VCaP (cell line): ENCODE measurements around the gene CHMP4A.
"Not testable (repeated sequence)": the region's sequence is repeated elsewhere in the genome, so short reads cannot be mapped to it uniquely, and the experiment has no call there.

ENCODE experiments used
- H3K27ac ChIP-seq: fragments of 450-650 bp; 2 replicates; pipeline ENCODE4 v1.5.1; 2017
- CTCF ChIP-seq: fragments of 450-650 bp; conservative IDR thresholded peaks from 2 replicates; pipeline ENCODE4 v1.5.1; 2017; ENCODE audit warnings: mild to moderate bottlenecking, moderate library complexity

The CHMP4A gene

GRCh38 chr14:24252289-24253124 is 39.2 kb upstream of the CHMP4A start:
- no peak for TF ChIP-seq CTCF
- H3K27ac ChIP-seq = no peak overlapping the region

DNA sequence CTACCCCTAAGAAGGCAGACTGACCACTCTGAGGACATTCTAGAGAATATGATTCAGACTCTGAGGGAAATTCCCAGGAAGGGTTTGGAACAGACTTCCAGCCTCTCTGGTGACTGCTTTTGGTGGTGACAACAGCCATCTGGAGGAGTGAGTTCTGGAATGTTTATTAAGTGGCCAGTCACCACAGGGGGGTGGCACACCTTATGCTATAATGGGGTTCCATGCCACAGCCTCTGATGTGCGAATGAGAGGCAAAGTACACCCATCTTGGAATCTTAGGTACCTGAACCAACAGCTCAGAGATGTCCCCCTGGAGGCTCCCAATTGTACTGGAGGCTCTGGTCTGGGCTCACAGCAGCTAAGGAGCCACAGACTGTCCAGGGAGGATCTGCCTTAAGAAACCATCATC is 38.6 kb upstream of the CHMP4A start:
- no peak for TF ChIP-seq CTCF
- no peak overlapping the region for H3K27ac ChIP-seq

GRCh38 chr14:24250354-24250753 is 37.1 kb upstream of the CHMP4A start:
- no peak for TF ChIP-seq CTCF
- no peak overlapping the region for H3K27ac ChIP-seq

- H3K27ac ChIP-seq = no peak overlapping the region
- TF ChIP-seq CTCF = no peak
Measured at GRCh38 chr14:24249230-24250021, 36.1 kb upstream of the CHMP4A start.

DNA sequence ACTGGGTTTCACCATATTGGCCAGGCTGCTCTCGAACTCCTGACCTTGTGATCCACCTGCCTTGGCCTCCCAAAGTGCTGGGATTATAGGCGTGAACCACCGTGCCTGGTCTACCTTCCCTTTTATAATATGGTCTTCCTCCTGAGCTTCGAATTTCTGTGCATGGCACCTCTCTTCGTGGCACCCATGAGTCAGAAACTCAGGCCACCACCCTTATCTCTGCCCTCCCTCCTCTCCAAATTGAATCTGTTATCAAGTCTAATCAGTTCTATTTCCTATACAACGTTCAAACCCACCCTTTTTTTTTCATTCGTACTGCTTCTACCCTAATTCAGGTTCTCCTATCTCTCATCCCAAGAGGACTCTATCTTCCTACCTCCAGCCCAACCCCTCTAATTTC is 34.1 kb upstream of the CHMP4A start:
- no peak overlapping the region for H3K27ac ChIP-seq
- TF ChIP-seq CTCF = no peak

GRCh38 chr14:24246765-24247212 is 33.5 kb upstream of the CHMP4A start:
- H3K27ac ChIP-seq = no peak overlapping the region
- no peak for TF ChIP-seq CTCF

- H3K27ac ChIP-seq = not testable (repeated sequence)
Measured at GRCh38 chr14:24245350-24245749, 32.1 kb upstream of the CHMP4A start.

- H3K27ac ChIP-seq = peak overlapping the region; percentile 93
- TF ChIP-seq CTCF = no peak
Measured at GRCh38 chr14:24243336-24243836, 30.1 kb upstream of the CHMP4A start.
